Dedifferentiated amniotic fluid mesenchymal stem cell (primary cell): Measurements from ENCODE around the gene SMC5.
"Not testable (repeated sequence)": the region's sequence is repeated elsewhere in the genome, so short reads cannot be mapped to it uniquely, and the experiment has no call there.

Source experiments
- DNase-seq: peaks from one replicate; pipeline ENCODE4 v3.0.0-alpha.2; 2016; ENCODE audit errors: extremely low spot score

SMC5 gene

DNA sequence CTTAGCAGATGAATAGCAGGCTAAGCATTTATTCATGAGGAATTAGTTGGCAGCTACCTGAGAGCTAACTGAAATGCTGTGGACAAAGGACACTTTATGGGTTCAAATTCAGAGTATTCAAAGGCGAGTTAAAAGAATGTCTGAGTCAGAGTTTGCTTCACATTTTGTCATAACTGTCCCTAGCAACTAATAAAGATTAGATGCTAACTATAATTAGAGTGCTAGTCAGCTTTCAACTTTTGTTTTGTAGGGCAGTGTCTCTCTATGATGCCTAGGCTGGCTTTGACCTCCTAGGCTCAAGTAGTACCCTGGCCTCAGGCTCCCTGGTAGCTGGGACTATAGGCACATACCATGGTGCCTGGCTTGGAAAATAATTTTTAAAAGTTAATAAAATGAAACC is 4.6 kb downstream of the SMC5 start:
- DNase-seq, result no peak

DNA sequence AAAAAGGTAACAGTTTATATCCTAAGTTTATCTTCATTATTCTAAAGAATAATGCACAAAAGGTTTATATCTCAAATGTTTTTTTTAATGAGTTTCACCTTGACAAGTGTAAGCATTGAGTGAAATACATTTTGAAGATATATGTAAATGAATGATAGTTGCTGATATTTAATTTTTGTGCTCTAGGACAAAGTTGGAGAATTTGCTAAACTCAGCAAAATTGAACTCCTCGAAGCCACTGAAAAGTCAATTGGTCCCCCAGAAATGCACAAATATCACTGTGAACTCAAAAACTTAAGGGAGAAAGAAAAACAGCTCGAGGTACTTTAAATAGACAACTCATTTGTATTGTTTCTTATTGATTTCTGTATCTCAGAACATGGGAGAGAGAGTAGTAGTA is 19.5 kb downstream of the SMC5 start:
- DNase-seq, result no peak

DNA sequence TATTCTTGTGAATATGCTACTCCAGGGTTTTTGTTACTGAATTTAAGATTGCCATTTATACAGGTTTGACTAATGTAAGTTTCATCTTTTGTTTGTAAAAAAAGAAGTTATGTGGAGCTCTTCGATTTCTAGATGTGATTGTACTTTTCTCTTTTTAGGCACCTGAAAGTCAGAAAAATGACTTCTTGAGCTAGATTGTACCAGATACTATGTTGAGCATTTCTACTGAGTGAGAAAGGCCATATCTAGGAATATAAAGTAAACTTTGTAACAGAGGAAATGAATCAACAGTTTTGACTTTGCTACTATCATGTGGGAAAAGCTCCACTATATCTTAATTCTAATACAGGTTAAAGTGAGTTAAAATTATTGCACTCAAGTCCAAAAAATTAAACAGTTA is 25.1 kb downstream of the SMC5 start:
- DNase-seq, result no peak

DNA sequence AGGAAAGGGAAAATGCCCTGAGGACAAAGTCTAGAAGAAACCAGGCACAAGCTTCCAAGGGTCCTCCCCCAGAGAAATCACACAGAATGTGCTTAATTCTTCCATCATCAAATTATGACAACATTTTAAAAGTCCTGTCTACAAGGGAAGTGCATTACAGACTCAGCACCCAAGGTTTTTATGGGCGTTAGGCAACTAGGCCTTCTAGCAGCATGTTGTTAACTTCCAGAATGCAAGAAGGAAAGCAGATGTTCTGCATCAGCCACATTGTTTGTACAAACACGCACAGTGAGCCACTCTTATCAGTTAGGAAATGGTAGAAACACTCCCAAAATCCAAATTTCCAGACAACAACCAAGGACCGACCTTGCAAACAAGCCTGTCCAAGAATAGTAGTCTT is 26.5 kb downstream of the SMC5 start:
- DNase-seq, result peak; percentile 26

DNA sequence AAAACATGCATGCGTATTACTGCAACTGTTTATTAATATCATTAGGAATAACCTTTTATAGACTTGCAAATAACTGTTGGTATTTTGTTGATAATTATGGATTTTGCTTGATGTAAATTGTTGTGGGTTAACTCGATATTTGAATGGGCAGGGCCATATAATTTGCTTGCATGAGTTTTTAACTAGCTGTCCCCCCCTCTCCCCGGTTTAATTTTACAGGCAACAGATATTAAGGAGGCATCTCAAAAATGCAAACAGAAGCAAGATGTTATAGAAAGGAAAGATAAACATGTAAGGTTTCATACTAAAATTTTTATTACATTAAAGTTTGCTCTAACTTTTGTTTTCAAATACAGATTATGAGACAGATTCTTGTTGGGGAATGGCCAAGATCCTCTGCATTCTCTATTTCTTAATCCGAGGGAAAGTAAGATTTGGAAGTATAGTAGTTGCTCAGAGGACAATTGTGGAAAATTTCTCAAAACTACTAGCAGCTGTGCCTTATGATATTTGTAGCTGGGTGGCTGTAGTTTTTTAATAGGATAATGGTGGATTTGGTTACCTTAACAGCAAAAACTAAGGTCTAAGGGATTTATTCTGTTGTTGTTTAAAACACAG is 27.3 kb downstream of the SMC5 start:
- DNase-seq, result no peak

DNA sequence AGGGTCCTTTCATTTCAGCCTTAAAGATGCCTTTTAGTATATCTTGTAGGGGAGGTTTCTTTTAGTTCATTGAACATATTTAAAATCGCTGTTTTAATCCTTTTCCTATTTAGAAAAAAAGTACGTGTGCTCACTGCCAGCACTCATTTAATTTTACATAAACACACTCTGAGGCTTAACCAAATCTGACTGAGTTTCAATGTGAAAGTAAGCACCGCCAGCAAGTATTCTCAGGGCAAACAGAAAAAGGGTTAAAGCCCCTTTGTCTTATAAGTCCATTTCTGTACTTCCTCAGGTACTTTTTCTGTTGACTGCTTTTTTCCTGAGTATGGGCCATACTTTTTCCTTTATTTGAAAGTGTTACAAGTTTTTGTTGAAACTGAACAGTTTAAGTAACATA is 31.8 kb downstream of the SMC5 start:
- DNase-seq, result no peak

DNA sequence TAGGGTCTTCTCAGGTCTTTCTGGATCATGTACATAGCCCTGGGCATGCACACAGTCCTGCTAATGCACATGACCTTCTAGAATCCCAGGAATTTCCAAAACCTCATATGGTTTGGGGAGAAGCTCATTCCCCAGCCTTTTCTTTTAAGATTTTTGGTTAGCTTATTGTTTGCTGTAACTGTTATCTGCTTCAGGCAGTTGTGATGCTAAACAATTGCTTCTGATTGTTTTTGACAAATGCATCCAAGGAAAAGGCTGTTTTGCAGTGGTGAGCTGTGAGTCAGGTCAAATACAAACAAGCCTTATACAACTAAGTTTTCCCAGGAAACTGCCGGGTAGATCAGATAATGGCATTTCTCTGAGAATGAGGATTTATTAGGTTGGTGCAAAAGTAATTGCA is 32.7 kb downstream of the SMC5 start:
- no peak for DNase-seq

DNA sequence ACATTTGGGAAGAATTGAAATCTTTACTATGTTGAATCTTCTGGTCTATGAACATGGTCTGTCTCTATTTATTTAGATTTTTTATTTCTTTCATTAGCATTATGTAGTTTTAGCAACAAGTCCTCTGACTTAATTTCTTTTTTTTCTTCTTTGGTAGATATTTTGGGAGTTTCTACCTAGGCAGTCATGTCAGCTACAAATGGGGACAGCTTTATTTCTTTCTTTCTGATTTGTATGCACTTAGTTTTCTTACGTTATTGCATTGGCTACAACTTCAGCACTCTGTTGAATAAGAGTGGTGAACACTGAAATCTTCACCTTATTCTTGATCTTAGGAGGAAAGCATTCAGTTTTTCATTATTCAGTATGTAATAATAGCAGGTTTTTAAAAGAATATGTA is 33.5 kb downstream of the SMC5 start:
- DNase-seq, result no peak

DNA sequence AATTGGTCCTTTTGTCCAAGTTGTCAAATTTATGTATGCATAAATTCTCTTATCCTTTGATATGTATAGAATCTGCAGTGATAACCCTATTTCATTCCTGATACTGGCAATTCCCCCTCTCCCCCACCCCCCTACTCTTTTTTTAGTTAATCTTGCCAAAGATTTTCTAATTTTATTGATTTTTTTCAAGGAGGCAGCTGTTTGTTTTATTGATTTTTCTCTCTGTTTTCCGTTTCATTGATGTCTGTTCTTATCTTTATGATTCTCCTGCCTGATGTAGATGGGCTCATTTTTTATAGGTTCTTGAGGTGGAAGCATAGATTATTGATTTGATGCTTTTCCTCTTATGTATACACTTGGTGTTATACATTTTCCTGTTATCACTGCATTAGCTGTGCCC is 34.4 kb downstream of the SMC5 start:
- no peak for DNase-seq

DNA sequence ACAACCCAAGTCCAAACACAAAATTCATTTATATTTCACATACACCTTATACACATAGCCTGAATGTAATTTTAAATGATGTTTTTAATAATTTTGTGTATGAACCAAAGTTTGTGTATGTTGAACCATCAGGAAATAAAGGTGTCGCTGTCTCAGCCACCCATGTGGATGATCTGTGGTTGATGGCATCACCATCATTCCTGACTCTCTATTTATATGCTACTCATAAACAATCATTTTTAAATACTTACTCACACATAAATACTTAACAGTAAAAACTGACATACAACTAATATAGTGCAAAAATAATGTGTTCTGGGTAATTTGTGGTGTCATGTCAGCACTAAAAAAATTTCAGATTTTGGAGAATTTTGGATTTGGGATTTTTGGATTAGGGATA is 38.4 kb downstream of the SMC5 start:
- DNase-seq, result no peak

DNA sequence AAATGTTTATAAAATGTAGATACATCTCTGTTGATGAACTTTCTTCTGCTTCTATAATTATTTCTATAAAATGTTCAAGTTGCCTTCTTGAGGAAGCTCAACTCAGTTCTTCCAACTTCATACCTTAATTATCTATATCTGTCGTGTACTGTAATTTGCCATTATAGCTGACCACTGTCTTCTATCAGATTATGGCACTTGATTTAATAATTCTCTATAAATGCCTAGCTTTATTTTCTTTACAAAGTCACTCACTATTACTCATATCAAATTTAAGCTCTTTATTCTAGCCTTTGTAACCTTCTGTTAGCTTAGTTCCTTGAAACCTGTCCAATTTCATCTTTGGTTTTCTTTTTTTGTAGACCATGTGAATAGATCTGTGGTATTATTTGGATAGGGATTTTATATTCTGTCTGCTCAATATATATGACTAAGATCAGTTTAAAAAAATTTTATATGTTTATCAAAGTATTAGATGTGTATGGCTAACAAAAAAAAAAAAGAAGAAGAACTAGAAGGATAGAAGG is 39.5 kb downstream of the SMC5 start:
- no peak for DNase-seq

DNA sequence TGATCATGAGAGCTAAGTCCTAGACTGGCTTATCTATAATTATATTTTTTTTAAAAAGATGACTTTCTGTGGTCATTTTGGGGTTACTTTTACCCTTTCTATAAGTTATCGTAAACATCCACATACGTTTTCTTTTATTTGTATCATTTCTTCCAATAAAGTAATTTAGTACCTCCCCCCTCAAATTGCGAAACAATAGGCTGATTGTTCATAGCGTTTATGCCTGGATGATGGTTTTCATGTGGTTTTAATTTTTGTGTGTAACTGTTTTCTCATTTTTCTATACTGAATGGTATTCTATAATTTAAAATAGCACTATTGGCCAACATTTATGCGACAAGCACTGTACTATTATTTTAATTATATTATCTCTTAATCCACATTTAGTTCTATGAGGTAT is 44.5 kb downstream of the SMC5 start:
- no peak for DNase-seq

DNA sequence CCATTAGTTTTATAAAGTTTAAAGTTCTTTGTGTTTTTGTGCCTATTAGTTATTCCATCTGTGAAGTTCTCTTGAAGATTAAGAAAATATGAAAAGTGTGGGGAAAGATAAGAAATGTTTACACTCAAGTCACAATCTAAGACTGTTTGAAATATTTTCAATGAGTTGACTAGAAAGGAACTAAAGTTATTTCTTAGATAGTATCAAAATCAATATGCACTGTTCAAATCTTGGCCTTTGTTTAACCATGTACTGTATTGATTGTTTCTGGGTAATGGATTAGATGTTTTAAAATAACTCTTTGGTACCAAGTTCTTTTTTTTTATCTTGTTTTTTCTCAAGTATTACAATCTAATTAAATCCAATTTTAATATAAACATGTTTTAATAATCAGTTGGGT is 46.0 kb downstream of the SMC5 start:
- no peak for DNase-seq

DNA sequence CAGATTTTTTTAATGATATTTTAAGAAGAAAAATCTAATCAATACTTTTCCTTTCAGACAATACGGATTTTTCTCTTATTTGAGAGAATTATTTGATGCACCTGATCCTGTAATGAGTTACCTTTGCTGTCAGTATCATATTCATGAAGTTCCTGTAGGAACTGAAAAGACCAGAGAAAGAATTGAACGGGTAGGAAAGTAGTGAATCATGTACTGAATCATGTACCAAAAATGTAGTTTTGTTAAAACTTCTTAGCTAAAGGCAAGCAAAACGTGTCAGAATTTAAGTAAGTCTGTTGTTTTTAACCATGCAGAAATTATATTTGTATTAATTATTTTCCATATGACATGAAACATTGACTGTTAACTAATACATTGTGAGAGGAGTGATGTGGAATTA is 56.6 kb downstream of the SMC5 start:
- DNase-seq, result peak; percentile 40

DNA sequence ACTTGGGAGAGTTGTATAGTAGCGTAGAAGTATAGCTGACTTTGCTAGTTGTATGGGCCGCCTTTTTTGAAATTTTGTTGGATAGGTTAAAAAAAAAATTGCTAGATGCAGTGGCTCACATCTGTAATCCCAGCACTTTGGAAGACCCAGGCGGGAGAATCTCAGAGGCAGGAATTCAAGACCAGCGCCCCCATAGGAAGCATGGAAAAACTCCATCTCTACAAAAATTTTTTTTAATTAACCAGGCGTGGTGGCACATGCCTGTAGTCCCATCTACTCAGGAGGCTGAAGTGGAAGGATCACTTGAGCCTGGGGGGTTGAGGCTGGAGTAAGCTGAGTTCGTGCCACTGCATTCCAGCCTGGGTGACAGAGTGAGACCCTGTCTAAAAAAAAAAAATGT is 59.2 kb downstream of the SMC5 start:
- no peak for DNase-seq

DNA sequence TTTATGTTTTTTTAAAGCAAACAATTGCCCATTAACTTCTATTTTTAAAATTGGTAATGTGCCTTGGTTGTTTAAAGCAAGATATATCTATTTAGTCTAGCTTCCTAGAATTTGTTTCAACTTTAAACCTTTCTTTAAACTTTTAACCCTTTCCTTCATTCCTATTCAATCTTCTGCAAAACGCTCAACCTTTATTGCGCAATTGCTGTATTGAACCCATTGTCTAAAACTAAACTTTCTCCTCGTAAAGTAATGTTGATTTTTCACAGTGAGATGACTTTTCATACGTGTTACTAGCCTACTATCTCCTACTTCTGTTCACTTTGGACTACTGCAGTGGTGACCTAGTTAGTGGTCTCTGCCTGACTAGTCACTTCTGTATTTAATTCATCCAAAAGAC is 63.3 kb downstream of the SMC5 start:
- no peak for DNase-seq

DNA sequence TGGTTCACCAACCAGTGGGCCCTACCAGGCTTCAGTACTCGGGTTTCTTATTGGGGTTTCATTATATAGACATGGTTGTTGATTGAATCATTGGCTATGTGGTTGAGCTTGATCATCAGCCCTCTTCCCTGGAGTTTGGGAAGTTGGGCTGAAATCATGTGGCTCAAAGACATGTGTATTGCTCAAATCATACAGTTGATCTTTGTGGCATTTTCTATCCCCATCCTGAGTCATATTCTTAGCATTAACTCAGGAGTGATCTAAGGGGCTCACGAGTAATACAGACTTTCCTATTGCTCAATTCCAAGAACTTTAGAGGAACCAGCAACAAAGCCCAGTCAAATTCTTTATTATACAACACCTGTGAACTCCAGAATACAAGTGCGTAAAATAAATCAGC is 66.2 kb downstream of the SMC5 start:
- DNase-seq, result no peak

DNA sequence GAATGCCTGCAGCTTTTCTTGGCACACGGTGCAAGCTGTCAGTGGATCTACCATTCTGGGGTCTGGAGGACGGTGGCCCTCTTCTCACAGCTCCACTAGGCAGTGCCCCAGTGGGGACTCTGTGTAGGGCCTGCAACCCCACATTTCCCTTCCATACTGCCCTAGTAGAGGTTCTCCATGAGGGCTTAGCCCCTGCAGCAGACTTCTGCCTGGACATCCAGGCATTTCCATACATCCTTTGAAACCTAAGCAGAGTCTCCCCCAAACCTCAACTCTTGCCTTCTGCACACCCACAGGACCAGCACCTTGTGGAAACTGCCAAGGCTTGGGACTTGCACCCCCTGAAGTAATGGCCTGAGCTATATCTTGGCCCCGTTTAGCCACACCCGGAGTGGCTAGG is 69.8 kb downstream of the SMC5 start:
- DNase-seq, result not testable (repeated sequence)

DNA sequence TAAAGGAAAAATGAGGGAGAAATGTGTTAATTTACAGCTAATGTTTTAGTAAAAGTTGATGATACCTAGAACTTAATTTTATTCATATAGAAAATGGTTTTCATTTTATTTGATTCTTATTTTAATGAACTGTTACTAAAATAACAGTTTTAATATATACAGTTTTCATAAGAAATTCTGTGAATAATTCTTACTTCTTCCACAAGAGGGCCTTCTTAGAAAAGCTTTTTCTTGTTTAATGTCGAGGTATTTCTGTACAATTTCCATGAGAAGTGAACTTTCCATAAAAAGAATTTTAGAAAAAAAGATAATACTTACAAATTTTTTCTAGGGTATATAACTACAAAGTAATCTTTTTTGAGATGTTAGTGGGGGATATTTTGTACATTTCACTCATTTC is 81.8 kb downstream of the SMC5 start:
- DNase-seq, result peak; percentile 80

DNA sequence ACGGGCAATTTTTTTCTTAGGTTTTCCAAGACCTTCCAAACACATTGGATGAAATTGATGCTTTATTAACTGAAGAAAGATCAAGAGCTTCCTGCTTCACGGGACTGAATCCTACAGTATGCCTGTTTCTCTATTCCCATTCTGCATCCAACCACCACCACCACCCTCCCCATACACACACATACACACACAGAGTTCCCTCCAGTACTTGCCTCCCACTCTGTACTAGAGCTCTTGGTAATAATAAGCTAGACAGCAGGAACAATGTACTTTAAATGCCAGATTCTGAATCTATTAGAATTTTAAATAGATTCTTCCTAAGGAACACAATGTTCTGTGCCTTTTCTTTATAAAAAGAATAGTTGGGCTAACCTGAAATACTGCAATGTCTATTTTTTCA is 88.3 kb downstream of the SMC5 start:
- DNase-seq, result no peak

DNA sequence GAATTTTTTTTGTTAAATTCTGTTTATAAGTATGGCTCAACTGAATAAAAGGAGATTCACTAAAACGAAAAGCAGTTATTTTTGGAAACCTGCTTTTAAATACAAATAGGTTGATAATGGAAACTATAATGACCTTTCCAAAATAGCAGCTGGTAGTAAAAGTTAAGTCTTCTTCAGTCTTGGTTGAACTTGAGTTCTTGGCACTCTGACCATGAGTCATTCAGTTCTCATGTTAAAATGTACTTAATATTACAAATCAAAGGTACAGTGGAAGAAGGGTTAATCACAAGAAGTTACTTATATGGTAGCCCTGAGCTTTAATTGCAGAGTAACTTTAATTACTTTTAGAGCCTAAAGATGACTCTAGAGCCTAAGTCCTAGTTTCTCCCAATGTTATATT is 93.6 kb downstream of the SMC5 start:
- no peak for DNase-seq

DNA sequence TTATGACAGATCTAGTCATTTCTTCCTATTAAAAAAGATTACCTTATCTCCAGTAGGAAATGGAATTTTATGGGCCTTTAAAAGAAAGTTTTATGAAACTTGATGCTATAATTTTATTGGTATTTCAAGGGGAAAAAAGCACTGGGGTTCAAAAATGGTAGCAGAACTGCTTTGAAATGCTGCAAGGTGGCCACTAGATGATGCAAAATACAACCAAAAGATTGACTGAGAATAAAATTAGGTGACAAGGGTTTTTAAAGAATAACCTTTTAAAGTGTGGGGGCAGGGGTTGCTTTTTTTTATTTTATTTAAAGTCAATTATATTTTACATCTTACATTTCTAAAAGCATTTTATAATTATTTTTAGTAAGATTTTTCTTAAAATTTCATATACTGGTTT is 94.0 kb downstream of the SMC5 start:
- DNase-seq, result no peak

DNA sequence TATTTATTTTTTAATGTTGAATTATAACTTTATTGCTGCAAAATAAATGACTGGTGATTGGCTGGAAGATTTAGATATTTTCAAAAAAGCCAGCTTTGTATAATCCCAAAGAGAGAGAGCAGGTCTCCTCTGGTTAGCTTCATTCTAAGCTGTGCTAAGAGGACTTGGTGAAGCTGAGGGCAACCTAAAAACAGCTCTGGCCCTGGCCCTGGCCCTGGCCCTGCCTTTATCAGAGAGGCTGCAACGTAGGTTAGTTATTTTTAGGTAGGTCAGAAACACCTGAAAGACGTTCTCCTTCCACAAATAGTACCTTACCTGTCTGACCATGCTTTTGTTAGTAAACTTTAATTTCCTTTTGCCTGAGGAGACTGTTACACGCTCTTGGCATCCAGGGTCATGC is 97.0 kb downstream of the SMC5 start:
- DNase-seq, result no peak

DNA sequence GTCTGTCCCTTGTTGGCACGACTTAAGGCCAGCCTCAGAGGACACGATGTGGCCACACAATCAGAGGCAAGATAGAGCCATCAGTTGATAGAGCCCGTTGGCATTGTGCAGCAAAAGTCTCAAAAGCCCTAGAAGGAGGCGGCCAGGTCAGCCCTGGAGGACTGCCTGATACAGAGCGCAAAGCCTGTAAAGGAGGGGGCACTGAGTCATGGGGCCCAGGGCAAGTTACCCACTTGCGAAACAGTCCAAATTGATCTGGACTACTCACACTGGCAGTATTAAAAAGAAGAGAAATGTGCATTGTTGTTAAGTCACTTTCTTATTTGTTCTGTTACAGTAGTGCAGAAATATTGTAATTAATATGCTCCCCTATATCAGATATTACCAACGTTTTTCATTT is 104.2 kb downstream of the SMC5 start:
- no peak for DNase-seq

DNA sequence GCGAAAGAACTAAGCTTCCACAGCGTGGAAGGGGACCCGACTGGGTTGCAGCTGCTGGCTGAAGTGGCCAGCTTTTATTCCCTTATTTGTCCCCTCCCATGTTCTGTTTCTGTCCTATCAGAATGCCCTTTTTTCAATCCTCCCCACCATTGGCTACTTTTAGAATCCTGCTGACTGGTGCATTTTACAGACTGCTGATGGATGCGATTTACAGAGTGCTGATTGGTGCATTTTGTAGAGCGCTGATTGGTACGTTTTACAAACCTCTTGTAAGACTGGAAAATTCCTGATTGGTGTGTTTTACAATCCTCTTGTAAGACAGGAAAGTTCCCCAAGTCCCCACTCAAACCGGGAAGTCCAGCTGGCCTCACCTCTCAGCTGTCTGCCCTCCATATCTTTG is 105.0 kb downstream of the SMC5 start:
- DNase-seq, result no peak
